Peyer's patch (tissue), 4 donors: ENCODE data around the gene FAM78A.

Source experiments
- POLR2A ChIP-seq, 2 donors: fragments of 450-650 bp; IDR thresholded peaks; one replicate each; pipeline ENCODE4 v1.5.1; 2017; ENCODE audit warnings: antibody characterized with exemption in 2 of 2, mild to moderate bottlenecking in 2 of 2, moderate library complexity in 2 of 2
- TF ChIP-seq, protein P1 (sequence below), 6 experiments: fragments of 450-650 bp in 4 of 6; fragments of 200-600 bp in 2 of 6; sonication (generic) in 1 of 6; IDR thresholded peaks; one replicate each; pipeline ENCODE4 v1.5.1; 2017 to 2019; ENCODE audit warnings: antibody characterized with exemption in 6 of 6, mild to moderate bottlenecking in 3 of 6, moderate library complexity in 1 of 6

DNA sequence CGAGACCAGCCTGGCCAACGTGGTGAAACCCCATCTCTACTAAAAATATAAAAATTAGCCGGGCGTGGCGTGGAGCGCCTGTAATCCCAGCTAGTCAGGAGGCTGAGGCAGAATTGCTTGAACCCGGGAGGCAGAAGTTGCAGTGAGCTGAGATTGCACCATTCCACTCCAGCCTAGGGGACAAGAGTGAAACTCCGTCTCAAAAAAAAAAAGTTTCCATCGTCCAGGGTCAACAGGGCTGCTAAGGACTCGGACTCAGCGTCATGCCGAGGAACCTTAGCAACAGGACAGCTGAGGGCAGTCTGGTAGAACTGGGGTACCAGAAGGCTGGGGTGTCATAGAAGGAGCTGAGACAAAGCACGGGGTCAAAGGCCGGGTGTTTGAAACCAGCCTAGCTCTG, 21.7 kb downstream of the FAM78A start:
- TF ChIP-seq, protein P1, sequence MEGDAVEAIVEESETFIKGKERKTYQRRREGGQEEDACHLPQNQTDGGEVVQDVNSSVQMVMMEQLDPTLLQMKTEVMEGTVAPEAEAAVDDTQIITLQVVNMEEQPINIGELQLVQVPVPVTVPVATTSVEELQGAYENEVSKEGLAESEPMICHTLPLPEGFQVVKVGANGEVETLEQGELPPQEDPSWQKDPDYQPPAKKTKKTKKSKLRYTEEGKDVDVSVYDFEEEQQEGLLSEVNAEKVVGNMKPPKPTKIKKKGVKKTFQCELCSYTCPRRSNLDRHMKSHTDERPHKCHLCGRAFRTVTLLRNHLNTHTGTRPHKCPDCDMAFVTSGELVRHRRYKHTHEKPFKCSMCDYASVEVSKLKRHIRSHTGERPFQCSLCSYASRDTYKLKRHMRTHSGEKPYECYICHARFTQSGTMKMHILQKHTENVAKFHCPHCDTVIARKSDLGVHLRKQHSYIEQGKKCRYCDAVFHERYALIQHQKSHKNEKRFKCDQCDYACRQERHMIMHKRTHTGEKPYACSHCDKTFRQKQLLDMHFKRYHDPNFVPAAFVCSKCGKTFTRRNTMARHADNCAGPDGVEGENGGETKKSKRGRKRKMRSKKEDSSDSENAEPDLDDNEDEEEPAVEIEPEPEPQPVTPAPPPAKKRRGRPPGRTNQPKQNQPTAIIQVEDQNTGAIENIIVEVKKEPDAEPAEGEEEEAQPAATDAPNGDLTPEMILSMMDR (IDR thresholded peaks at IDR 0.05): no peak
- no peak for TF ChIP-seq POLR2A (IDR thresholded peaks at IDR 0.05)
